SK-N-SH (cell line): ENCODE data around the gene PDLIM5. TPM values are rescaled to one million over a fixed set of nuclear protein-coding genes. Genes with fewer than 3 reads are reported as not detected.
A peak's percentile ranks its signal among the peaks of the same experiment; 100 is the strongest.

ENCODE experiments used
- CTCF ChIA-PET: fragments of 300-600, 350-600 bp; formaldehyde crosslinking; extraction: SDS; loops from one replicate; lab custom pipeline; 2021; lab: Yijun Ruan, JAX
- POLR2A ChIA-PET: fragments of 350-600 bp; sonication (Branson Sonifier 250); formaldehyde crosslinking; extraction: SDS; loops from one replicate; lab custom pipeline; 2020; ENCODE audit warnings: antibody characterized with exemption, inconsistent platforms; lab: Yijun Ruan, JAX
- DNase-seq: peaks from one replicate; pipeline ENCODE4 v3.0.0; 2012
- H2AFZ ChIP-seq: fragments of 200-600 bp; sonication (generic); 2 replicates; pipeline ENCODE4 v1.8.1; 2016; ENCODE audit warnings: antibody characterized with exemption, mild to moderate bottlenecking, low read depth
- H3F3A ChIP-seq: fragments of 200-600 bp; sonication (generic); replicated peaks from 2 replicates; pipeline ENCODE3; 2016; ENCODE audit warnings: antibody characterized with exemption, mild to moderate bottlenecking; ENCODE audit not compliant: insufficient read depth
- H3K27ac ChIP-seq, 2 experiments: fragments of 200-500 bp in 1 of 2; fragments of 200-600 bp in 1 of 2; sonication (Bioruptor generic) in 1 of 2; sonication (generic), shearing (Covaris generic) in 1 of 2; 2 replicates each; pipeline versions ENCODE4 v1.5.1 to v1.6.1; 2014 to 2016; ENCODE audit warnings: low read depth in 2 of 2, inconsistent platforms in 1 of 2, low read length in 1 of 2, mild to moderate bottlenecking in 1 of 2, mixed read lengths in 1 of 2
- H3K27me3 ChIP-seq: fragments of 200-600 bp; sonication (generic), shearing (Covaris generic); 2 replicates; pipeline ENCODE4 v1.6.1; 2016; ENCODE audit warnings: mixed run types; ENCODE audit not compliant: insufficient read depth
- H3K36me3 ChIP-seq, 2 experiments: fragments of 200-500 bp in 1 of 2; fragments of 200-600 bp in 1 of 2; sonication (Bioruptor generic) in 1 of 2; sonication (generic) in 1 of 2; replicated peaks in 1 of 2; 2 replicates each; pipeline versions ENCODE3 to v1.5.1; 2014 to 2016; ENCODE audit warnings: low read length in 1 of 2, mild to moderate bottlenecking in 1 of 2; ENCODE audit not compliant: insufficient read depth in 2 of 2, control insufficient read depth in 1 of 2
- H3K4me1 ChIP-seq, 2 experiments: fragments of 200-500 bp in 1 of 2; fragments of 200-600 bp in 1 of 2; sonication (Bioruptor generic) in 1 of 2; sonication (generic), shearing (Covaris generic) in 1 of 2; 2 replicates each; pipeline versions ENCODE4 v1.5.1 to v1.6.1; 2014 to 2016; ENCODE audit warnings: low read depth in 1 of 2, low read length in 1 of 2, mixed run types in 1 of 2; ENCODE audit not compliant: insufficient read depth in 2 of 2, control insufficient read depth in 1 of 2
- H3K4me2 ChIP-seq: fragments of 200-600 bp; sonication (generic), shearing (Covaris generic); 2 replicates; pipeline ENCODE4 v1.6.1; 2017; ENCODE audit warnings: mixed run types
- H3K4me3 ChIP-seq, 2 experiments: fragments of 200-500 bp in 1 of 2; fragments of 200-600 bp in 1 of 2; sonication (Bioruptor generic) in 1 of 2; sonication (generic), shearing (Covaris generic) in 1 of 2; 2 replicates each; pipeline versions ENCODE4 v1.5.1 to v1.8.1; 2014 to 2016; ENCODE audit warnings: low read depth in 2 of 2, inconsistent platforms in 1 of 2, low read length in 1 of 2, mild to moderate bottlenecking in 1 of 2, mixed read lengths in 1 of 2, moderate library complexity in 1 of 2
- H3K79me2 ChIP-seq: fragments of 200-600 bp; sonication (generic); 2 replicates; pipeline ENCODE4 v1.8.1; 2017; ENCODE audit warnings: mild to moderate bottlenecking; ENCODE audit not compliant: insufficient read depth
- H3K9ac ChIP-seq: fragments of 200-600 bp; sonication (generic); 2 replicates; pipeline ENCODE4 v1.6.1; 2017; ENCODE audit warnings: mixed run types
- H3K9me2 ChIP-seq: fragments of 200-600 bp; sonication (generic); 2 replicates; pipeline ENCODE4 v1.6.1; 2017; ENCODE audit warnings: mixed run types
- H3K9me3 ChIP-seq: fragments of 200-600 bp; sonication (generic); 2 replicates; pipeline ENCODE4 v1.6.1; 2017; ENCODE audit warnings: mixed run types, mild to moderate bottlenecking, moderate library complexity
- H4K20me1 ChIP-seq: fragments of 200-600 bp; sonication (generic); 2 replicates; pipeline ENCODE4 v1.6.1; 2017; ENCODE audit warnings: mild to moderate bottlenecking, mixed run types; ENCODE audit not compliant: insufficient read depth
- CTCF ChIP-seq: fragments of 200-600 bp; sonication (generic); IDR thresholded peaks from 2 replicates; pipeline ENCODE4 v1.6.1; 2017; ENCODE audit warnings: antibody characterized with exemption, mild to moderate bottlenecking, moderate library complexity
- ELF1 ChIP-seq: IDR thresholded peaks from 2 replicates; pipeline ENCODE4 v1.4.0; 2012
- EP300 ChIP-seq, 2 experiments: IDR thresholded peaks; 2 replicates each; pipeline versions ENCODE4 v1.4.0 to v1.6.1; 2012; ENCODE audit warnings: borderline replicate concordance in 1 of 2, low read depth in 1 of 2, low read length in 1 of 2
- EZH2phosphoT487 ChIP-seq: fragments of 200-600 bp; sonication (generic); IDR thresholded peaks from 2 replicates; pipeline ENCODE4 v1.6.1; 2017; ENCODE audit warnings: low read depth, mixed run types, mild to moderate bottlenecking, antibody characterized with exemption, moderate library complexity, borderline replicate concordance
- GABPA ChIP-seq: IDR thresholded peaks from 2 replicates; pipeline ENCODE4 v1.4.0; 2012; ENCODE audit warnings: low read depth, mild to moderate bottlenecking
- GATA2 ChIP-seq: sonication (generic); formaldehyde crosslinking; IDR thresholded peaks from 2 replicates; pipeline ENCODE4 v1.5.0; 2020; ENCODE audit warnings: mild to moderate bottlenecking, missing genetic modification reagents
- JUND ChIP-seq: IDR thresholded peaks from 2 replicates; pipeline ENCODE4 v1.4.0; 2012
- MEF2A ChIP-seq: IDR thresholded peaks from 2 replicates; pipeline ENCODE4 v1.4.0; 2012; ENCODE audit warnings: low read depth, borderline replicate concordance
- MXI1 ChIP-seq: IDR thresholded peaks from 2 replicates; pipeline ENCODE4 v1.6.1; 2012; ENCODE audit warnings: mild to moderate bottlenecking, low read depth, low read length, improper control_type of control experiment
- NFIC ChIP-seq: IDR thresholded peaks from 2 replicates; pipeline ENCODE4 v1.4.0; 2012; ENCODE audit warnings: borderline replicate concordance
- NRF1 ChIP-seq: IDR thresholded peaks from 2 replicates; pipeline ENCODE4 v1.6.1; 2012; ENCODE audit warnings: low read depth, mild to moderate bottlenecking, low read length
- PBX3 ChIP-seq: IDR thresholded peaks from 2 replicates; pipeline ENCODE4; 2012
- POLR2AphosphoS5 ChIP-seq: IDR thresholded peaks from 2 replicates; pipeline ENCODE4 v1.6.1; 2012; ENCODE audit warnings: low read depth, low read length
- RFX5 ChIP-seq: IDR thresholded peaks from 2 replicates; pipeline ENCODE4 v1.6.1; 2012; ENCODE audit warnings: mild to moderate bottlenecking, improper control_type of control experiment, low read length
- RXRA ChIP-seq: IDR thresholded peaks from 2 replicates; pipeline ENCODE4 v1.4.0; 2012; ENCODE audit warnings: low read depth, mild to moderate bottlenecking, borderline replicate concordance
- SMC3 ChIP-seq: IDR thresholded peaks from 2 replicates; pipeline ENCODE4 v1.6.1; 2012; ENCODE audit warnings: low read depth, low read length, improper control_type of control experiment
- TCF12 ChIP-seq: IDR thresholded peaks from 2 replicates; pipeline ENCODE4 v1.4.0; 2012
- TEAD4 ChIP-seq: IDR thresholded peaks from 2 replicates; pipeline ENCODE4 v1.4.0; 2012; ENCODE audit warnings: mild to moderate bottlenecking, borderline replicate concordance; ENCODE audit not compliant: insufficient read depth
- WGBS: methylation state at CpG from one replicate; pipeline ENCODE4 v1.1.6; 2017; ENCODE audit warnings: low lambda C conversion rate; 5-methylcytosine and 5-hydroxymethylcytosine counted together
- polyA plus RNA-seq, 3 experiments: library from polyadenylated mRNA; depleted of rRNA; stranded (reverse); fragments of >200 nt; gene quantifications; 2 replicates each; pipeline ENCODE4 v1.2.3, GENCODE V29; 2012
- TF ChIP-seq, protein P1 (sequence below): fragments of 150-350 bp; IDR thresholded peaks from 2 replicates; pipeline ENCODE4 v1.6.1; 2017; ENCODE audit warnings: antibody characterized with exemption, low read length, low read depth, borderline replicate concordance

The PDLIM5 gene
- polyA plus RNA-seq, 1 of the 3 experiments (the other 2 are of a cell fraction) = 36.7 TPM

DNA sequence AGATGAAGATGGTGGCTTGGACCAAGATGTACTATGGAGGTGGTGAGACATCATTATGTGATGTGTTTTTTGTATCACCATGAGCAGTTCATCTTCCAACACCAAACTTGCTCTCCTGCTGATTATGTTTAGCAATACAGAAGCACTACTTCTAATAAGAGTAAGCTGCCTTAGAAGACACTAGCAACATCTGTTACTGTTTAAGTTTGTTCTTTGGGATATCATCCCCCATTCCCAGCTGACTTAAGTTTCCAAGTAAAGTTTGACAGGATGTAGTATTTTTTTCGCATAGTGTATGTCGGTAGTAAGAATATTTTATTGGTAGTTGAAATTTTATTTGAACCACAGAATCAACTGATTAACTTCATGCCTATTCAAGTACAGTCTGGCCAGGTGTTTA, 182.5 kb downstream of the PDLIM5 start:
- H3K27me3 ChIP-seq = no peaks in the 10 kb centered on the region
- H3K9ac ChIP-seq = no peak overlapping the region
- peaks cover 16% of the 10 kb centered on the region; the same call in 1 of the 2 replicates for H3K79me2 ChIP-seq
- H3K4me3 ChIP-seq = no peak overlapping the region
- H3K9me2 ChIP-seq = no peaks in the 10 kb centered on the region
- POLR2A ChIA-PET = no interaction called here
- peaks cover 0 to 12% of the 10 kb centered on the region in 2 experiments for H3K36me3 ChIP-seq
- H3K9me3 ChIP-seq = no peaks in the 10 kb centered on the region
- TF ChIP-seq TCF12 (peak; percentile 67), SMC3 (no peak), POLR2AphosphoS5 (no peak), CTCF (no peak), RFX5 (no peak)
- CTCF ChIA-PET = no interaction called here
- H3K4me2 ChIP-seq = no peak overlapping the region
- peaks cover 13% of the 10 kb centered on the region for H3F3A ChIP-seq
- H4K20me1 ChIP-seq = no peaks in the 10 kb centered on the region
- peaks cover 0 to 4% of the 10 kb centered on the region in 2 experiments; a peak in 3 of 4 replicates for H3K4me1 ChIP-seq
- no peak for DNase-seq
- H2AFZ ChIP-seq = no peak overlapping the region
- H3K27ac ChIP-seq = no peak overlapping the region
- 87% methylated on average over 2 of the region's 2 CpGs for WGBS

- no peaks in the 10 kb centered on the region for H4K20me1 ChIP-seq
- ChIA-PET POLR2A (no interaction called here), CTCF (interaction anchor here (1.1 kb wide), 1 partner anchor 14 kb away, joined by 6 read pairs; no protein-coding TSS in a partner anchor)
- H3F3A ChIP-seq = peaks cover 17% of the 10 kb centered on the region
- peaks cover 0 to 12% of the 10 kb centered on the region in 2 experiments for H3K36me3 ChIP-seq
- H3K9me2 ChIP-seq = no peaks in the 10 kb centered on the region
- H3K79me2 ChIP-seq = peaks cover 12% of the 10 kb centered on the region; the same call in 1 of the 2 replicates
- H3K4me1 ChIP-seq = peaks cover 0 to 4% of the 10 kb centered on the region in 2 experiments; a peak in 3 of 4 replicates
- H3K27me3 ChIP-seq = no peaks in the 10 kb centered on the region
- DNase-seq = no peak
- no peak overlapping the region for H3K4me2 ChIP-seq
- no peak overlapping the region for H3K27ac ChIP-seq
- no peak overlapping the region for H3K4me3 ChIP-seq
- H2AFZ ChIP-seq = no peak overlapping the region
- 48% methylated on average over 2 of the region's 2 CpGs for WGBS
- H3K9ac ChIP-seq = no peak overlapping the region
- no peaks in the 10 kb centered on the region for H3K9me3 ChIP-seq
- TF ChIP-seq TCF12 = peak; percentile 21; the same call in 1 of the 2 replicates
- TF ChIP-seq MEF2A = no peak
Measured at GRCh38 chr4:94635177-94635576, 183.4 kb downstream of the PDLIM5 start.

DNA sequence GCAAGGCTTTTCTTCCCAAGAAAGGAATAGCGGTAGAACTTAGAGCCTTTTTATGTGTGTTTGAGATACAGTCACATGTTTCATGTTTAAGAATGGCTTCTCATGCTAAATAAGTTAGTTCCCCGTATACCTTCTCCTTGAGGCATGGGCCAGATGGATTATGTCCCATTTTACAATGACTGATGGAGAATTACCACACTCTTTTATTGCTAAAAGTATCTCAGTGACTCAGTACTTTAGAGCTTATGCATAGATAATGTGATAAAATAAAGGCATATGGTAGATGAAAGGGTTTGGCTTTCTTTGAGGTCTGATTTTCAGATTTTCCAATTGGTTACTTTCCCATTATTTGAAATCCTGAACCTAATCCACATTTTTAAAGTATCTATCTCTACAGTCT, 184.3 kb downstream of the PDLIM5 start:
- CTCF ChIA-PET = interaction anchor here (0.9 to 1.1 kb wide), 2 partner anchors 14 to 459 kb away, joined by 3 to 6 read pairs; no protein-coding TSS in a partner anchor
- H3K4me3 ChIP-seq = no peak overlapping the region
- peaks cover 0 to 19% of the 10 kb centered on the region in 2 experiments for H3K36me3 ChIP-seq
- H3K79me2 ChIP-seq = peaks cover 12% of the 10 kb centered on the region; the same call in 1 of the 2 replicates
- H3K9me3 ChIP-seq = no peaks in the 10 kb centered on the region
- no peak for DNase-seq
- no peak overlapping the region for H2AFZ ChIP-seq
- H3K4me2 ChIP-seq = no peak overlapping the region
- no peaks in the 10 kb centered on the region for H3K27me3 ChIP-seq
- peaks cover 0 to 10% of the 10 kb centered on the region in 2 experiments; a peak in 3 of 4 replicates for H3K4me1 ChIP-seq
- peak overlapping the region in 1 of 2 experiments; percentile 18; a peak in 2 of 4 replicates for H3K27ac ChIP-seq
- POLR2A ChIA-PET = no interaction called here
- peaks cover 25% of the 10 kb centered on the region for H3F3A ChIP-seq
- H4K20me1 ChIP-seq = no peaks in the 10 kb centered on the region
- no peaks in the 10 kb centered on the region for H3K9me2 ChIP-seq
- no peak overlapping the region for H3K9ac ChIP-seq
- 80% methylated on average over 2 of the region's 2 CpGs for WGBS
- TF ChIP-seq GABPA (no peak), EZH2phosphoT487 (no peak), EP300 (IDR thresholded peaks at IDR 0.05; ENCODE audit: borderline replicate concordance in 1 of 2, low read depth in 1 of 2, low read length in 1 of 2) (0 out of 4 replicates have a peak, but pooled peaks of 1 of the 2 experiments have one; percentile 8), RFX5 (no peak), ELF1 (no peak), JUND (peak; percentile 26), TEAD4 (no peak), RXRA (no peak), POLR2AphosphoS5 (no peak), NRF1 (no peak), GATA2 (CRISPR knock-in tag) (no peak), NFIC (no peak), MEF2A (peak; percentile 23; the same call in 1 of the 2 replicates), PBX3 (peak; percentile 43; the same call in 1 of the 2 replicates), MXI1 (no peak)
- TF ChIP-seq, protein P1, sequence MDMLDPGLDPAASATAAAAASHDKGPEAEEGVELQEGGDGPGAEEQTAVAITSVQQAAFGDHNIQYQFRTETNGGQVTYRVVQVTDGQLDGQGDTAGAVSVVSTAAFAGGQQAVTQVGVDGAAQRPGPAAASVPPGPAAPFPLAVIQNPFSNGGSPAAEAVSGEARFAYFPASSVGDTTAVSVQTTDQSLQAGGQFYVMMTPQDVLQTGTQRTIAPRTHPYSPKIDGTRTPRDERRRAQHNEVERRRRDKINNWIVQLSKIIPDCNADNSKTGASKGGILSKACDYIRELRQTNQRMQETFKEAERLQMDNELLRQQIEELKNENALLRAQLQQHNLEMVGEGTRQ = no peak
